Colonic mucosa (tissue), 4 donors: Measurements from ENCODE around the gene MINDY4B. TPM values are rescaled to one million over a fixed set of nuclear protein-coding genes. Genes with fewer than 3 reads are reported as not detected.

Experiments used
- DNase-seq: peaks from one replicate; pipeline ENCODE4 v3.0.0-alpha.2; 2020
- H3K27ac ChIP-seq: fragments of 200-600 bp; one replicate; pipeline ENCODE4 v1.8.0; 2021
- H3K27me3 ChIP-seq: fragments of 200-600 bp; one replicate; pipeline ENCODE4 v1.8.0; 2021
- H3K36me3 ChIP-seq: fragments of 200-600 bp; one replicate; pipeline ENCODE4 v1.8.0; 2021
- H3K4me1 ChIP-seq: fragments of 200-600 bp; one replicate; pipeline ENCODE4 v1.8.0; 2021; ENCODE audit warnings: mild to moderate bottlenecking
- H3K4me3 ChIP-seq: fragments of 200-600 bp; one replicate; pipeline ENCODE4 v1.8.0; 2021
- H3K9ac ChIP-seq, 2 donors: one replicate each; pipeline ENCODE4 v1.7.0; 2013; ENCODE audit warnings: control low read depth in 2 of 2, low read depth in 2 of 2, low read length in 2 of 2
- H3K9me3 ChIP-seq: fragments of 200-600 bp; one replicate; pipeline ENCODE4 v1.8.0; 2021
- CTCF ChIP-seq: fragments of 200-600 bp; IDR thresholded peaks from one replicate; pipeline ENCODE4 v1.8.0; 2022; ENCODE audit warnings: antibody characterized with exemption, mild to moderate bottlenecking
- intact Hi-C: fragments of 100-400 bp; cut with DNase I; formaldehyde crosslinking; loops from one replicate; pipeline ENCODE4 v1.14.1; 2022
- total RNA-seq, 2 donors: library from RNA; stranded (reverse); fragmentation: NEBNext Ultra II Directional in 1 of 2; extraction: Animal tissue kit (Norgen Biotek cat#: 25700) in 1 of 2; gene quantifications; one replicate each; pipeline ENCODE4 v1.2.1, GENCODE V29; 2021
- donor health status: healthy.
- donor health status: DM: no; HTN: no; CAD: no.
- donor health status: DM: no; HTN: no; CAD: no.

MINDY4B gene
- total RNA-seq, 2 donors from 2014 or later = not detected

- no peak for TF ChIP-seq CTCF
- intact Hi-C loops = no loop called here
- Histone ChIP-seq H3K4me3 (no peak overlapping the region), H3K4me1 (no peaks in the 10 kb centered on the region), H3K27ac (no peak overlapping the region), H3K36me3 (no peaks in the 10 kb centered on the region), H3K9ac (no peak overlapping the region), H3K9me3 (no peaks in the 10 kb centered on the region), H3K27me3 (no peaks in the 10 kb centered on the region)
- DNase-seq = no peak
Observed at GRCh38 chr3:150890831-150891230, 14.4 kb downstream of the MINDY4B start.

GRCh38 chr3:150890295-150890694 lies 14.9 kb downstream of the MINDY4B start:
- H3K27ac ChIP-seq = no peak overlapping the region
- no peak for TF ChIP-seq CTCF
- H3K4me1 ChIP-seq = no peaks in the 10 kb centered on the region

GRCh38 chr3:150889106-150889505 lies 16.1 kb downstream of the MINDY4B start:
- Histone ChIP-seq H3K9ac (no peak overlapping the region), H3K9me3 (no peaks in the 10 kb centered on the region), H3K4me1 (no peaks in the 10 kb centered on the region), H3K27ac (no peak overlapping the region), H3K36me3 (no peaks in the 10 kb centered on the region), H3K4me3 (no peak overlapping the region), H3K27me3 (no peaks in the 10 kb centered on the region)
- no peak for TF ChIP-seq CTCF
- DNase-seq = no peak
- intact Hi-C loops = no loop called here

More at GRCh38 chr3:150890295-150890694, 14.9 kb downstream of the MINDY4B start:
- Histone ChIP-seq H3K9me3 (no peaks in the 10 kb centered on the region), H3K27me3 (no peaks in the 10 kb centered on the region), H3K36me3 (no peaks in the 10 kb centered on the region), H3K9ac (no peak overlapping the region), H3K4me3 (no peak overlapping the region)
- DNase-seq = no peak
- intact Hi-C loops = no loop called here

GRCh38 chr3:150887031-150887430 lies 18.2 kb downstream of the MINDY4B start:
- H3K4me3 ChIP-seq = no peak overlapping the region
- no peaks in the 10 kb centered on the region for H3K27me3 ChIP-seq
- H3K9ac ChIP-seq = no peak overlapping the region
- no peak for DNase-seq
- no peaks in the 10 kb centered on the region for H3K36me3 ChIP-seq
- no peak for TF ChIP-seq CTCF
- H3K9me3 ChIP-seq = no peaks in the 10 kb centered on the region
- intact Hi-C loops = no loop called here
- no peak overlapping the region for H3K27ac ChIP-seq
- H3K4me1 ChIP-seq = no peaks in the 10 kb centered on the region

- Histone ChIP-seq H3K36me3 (no peaks in the 10 kb centered on the region), H3K4me3 (no peak overlapping the region), H3K27ac (no peak overlapping the region), H3K4me1 (no peaks in the 10 kb centered on the region), H3K9ac (no peak overlapping the region), H3K9me3 (no peaks in the 10 kb centered on the region), H3K27me3 (no peaks in the 10 kb centered on the region)
- no peak for DNase-seq
- no peak for TF ChIP-seq CTCF
- intact Hi-C loops = no loop called here
Observed at GRCh38 chr3:150885535-150885934, 19.7 kb downstream of the MINDY4B start.
